ENCODE data around the gene ZNF768.

- TF ChIP-seq CTCF (IDR thresholded peaks at IDR 0.05; ENCODE audit: low read depth, low read length, poor library complexity, severe bottlenecking): no peak
- TF ChIP-seq EZH2phosphoT487 (IDR thresholded peaks at IDR 0.05; ENCODE audit: borderline replicate concordance, low read length): no peak
Measured at GRCh38 chr16:30528799-30529457, 2.6 kb upstream of the ZNF768 start.
